HS-27A (cell line): ENCODE data around the gene DYNC2H1.

Source experiments
- DNase-seq: peaks from one replicate; pipeline ENCODE4 v3.0.0-alpha.2; 2012; ENCODE audit warnings: low read depth, missing footprints

The DYNC2H1 gene

GRCh38 chr11:103284260-103284659, 175.0 kb downstream of the DYNC2H1 start:
- DNase-seq, result no peak

GRCh38 chr11:103294516-103294915, 185.3 kb downstream of the DYNC2H1 start:
- DNase-seq, result no peak

- no peak for DNase-seq
Measured at GRCh38 chr11:103295704-103296103, 186.5 kb downstream of the DYNC2H1 start.

GRCh38 chr11:103297900-103298299, 188.7 kb downstream of the DYNC2H1 start:
- no peak for DNase-seq

- DNase-seq, result no peak
Measured at GRCh38 chr11:103315248-103315647, 206.0 kb downstream of the DYNC2H1 start.

GRCh38 chr11:103317118-103317517, 207.9 kb downstream of the DYNC2H1 start:
- DNase-seq, result no peak

- DNase-seq, result no peak
Measured at GRCh38 chr11:103322821-103323220, 213.6 kb downstream of the DYNC2H1 start.

GRCh38 chr11:103325686-103326069, 216.5 kb downstream of the DYNC2H1 start:
- no peak for DNase-seq

GRCh38 chr11:103326070-103326794, 217.0 kb downstream of the DYNC2H1 start:
- DNase-seq, result peak; percentile 20

GRCh38 chr11:103327721-103328120, 218.5 kb downstream of the DYNC2H1 start:
- DNase-seq, result no peak

GRCh38 chr11:103332409-103332808, 223.2 kb downstream of the DYNC2H1 start:
- no peak for DNase-seq

- no peak for DNase-seq
Measured at GRCh38 chr11:103338621-103339484, 229.6 kb downstream of the DYNC2H1 start.

- DNase-seq, result no peak
Measured at GRCh38 chr11:103339485-103339857, 230.2 kb downstream of the DYNC2H1 start.

- DNase-seq, result no peak
Measured at GRCh38 chr11:103340956-103341355, 231.7 kb downstream of the DYNC2H1 start.

GRCh38 chr11:103344886-103345285, 235.7 kb downstream of the DYNC2H1 start:
- no peak for DNase-seq

- no peak for DNase-seq
Measured at GRCh38 chr11:103349595-103349994, 240.4 kb downstream of the DYNC2H1 start.

GRCh38 chr11:103354656-103355055, 245.4 kb downstream of the DYNC2H1 start:
- DNase-seq, result no peak

GRCh38 chr11:103358251-103358650, 249.0 kb downstream of the DYNC2H1 start:
- peak; percentile 15 for DNase-seq

- DNase-seq, result no peak
Measured at GRCh38 chr11:103359216-103359615, 250.0 kb downstream of the DYNC2H1 start.

GRCh38 chr11:103364687-103365086, 255.5 kb downstream of the DYNC2H1 start:
- no peak for DNase-seq

GRCh38 chr11:103367650-103368049, 258.4 kb downstream of the DYNC2H1 start:
- no peak for DNase-seq

- DNase-seq, result no peak
Measured at GRCh38 chr11:103368145-103368544, 258.9 kb downstream of the DYNC2H1 start.

- DNase-seq, result no peak
Measured at GRCh38 chr11:103370076-103370475, 260.9 kb downstream of the DYNC2H1 start.
